DMS53 (cell line): Measurements from ENCODE around the gene NMT1.

ENCODE experiments used
- DNase-seq: peaks from one replicate; lab custom pipeline; 2025; lab: John Stamatoyannopoulos, UW

Gene NMT1

DNA sequence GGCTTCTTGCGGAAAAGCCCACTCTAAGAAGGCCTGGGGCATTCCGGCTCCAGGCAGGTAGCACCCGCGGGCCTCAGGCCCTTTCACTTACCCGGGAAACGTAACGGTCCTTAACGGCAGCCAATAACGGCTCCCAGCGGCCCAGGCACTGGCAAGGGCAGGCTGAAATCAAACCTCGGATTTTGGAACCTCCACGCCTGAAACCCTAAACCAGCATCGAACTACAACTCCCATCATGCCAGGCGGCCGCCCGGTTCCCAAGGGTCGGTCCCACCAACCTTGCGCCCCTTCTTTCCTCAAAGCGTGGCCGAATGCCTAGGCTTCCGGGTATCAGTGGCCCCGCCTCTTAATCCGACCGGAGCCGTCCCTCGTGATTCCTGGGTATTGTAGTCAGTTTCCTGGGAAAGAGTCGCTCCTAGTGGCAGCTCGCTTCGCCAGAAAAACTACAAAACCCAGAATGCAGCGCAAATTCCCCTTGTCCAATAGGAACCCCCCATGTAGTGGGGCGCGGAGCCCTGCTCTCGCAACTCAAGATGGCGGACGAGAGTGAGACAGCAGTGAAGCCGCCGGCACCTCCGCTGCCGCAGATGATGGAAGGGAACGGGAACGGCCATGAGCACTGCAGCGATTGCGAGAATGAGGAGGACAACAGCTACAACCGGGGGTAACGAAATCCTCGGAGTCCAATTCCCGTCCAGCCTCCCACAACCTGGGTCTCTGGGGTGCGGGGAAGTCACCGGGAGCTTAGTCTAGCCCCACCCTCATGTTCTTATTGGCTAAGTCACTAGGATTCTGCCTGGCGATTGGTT, at the start of gene NMT1:
TSS of gene NMT1 (plus strand) at position 521 of the 809 bp plus-strand sequence. CDS start at position 534, 13 bp downstream.
- DNase-seq, result peak; percentile 100

DNA sequence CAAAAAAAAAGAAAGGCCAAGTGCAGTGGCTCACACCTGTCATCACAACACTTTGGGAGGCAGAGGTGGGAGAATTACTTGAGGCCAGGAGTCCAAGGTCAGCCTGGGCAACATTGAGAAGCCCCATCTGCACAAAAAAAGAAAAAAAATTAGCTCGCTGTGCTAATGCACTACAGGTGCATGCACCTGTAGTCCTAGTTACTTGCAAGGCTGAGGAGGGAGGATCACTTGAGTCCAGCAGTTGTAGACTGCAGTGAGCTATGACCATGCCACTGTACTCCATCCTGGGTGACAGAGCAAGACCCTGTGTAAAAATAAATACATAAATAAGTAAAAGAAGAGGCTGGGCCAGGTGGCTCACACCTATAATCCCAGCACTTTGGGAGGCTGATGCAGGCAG, 49.4 kb upstream of the NMT1 start:
- DNase-seq, result no peak

DNA sequence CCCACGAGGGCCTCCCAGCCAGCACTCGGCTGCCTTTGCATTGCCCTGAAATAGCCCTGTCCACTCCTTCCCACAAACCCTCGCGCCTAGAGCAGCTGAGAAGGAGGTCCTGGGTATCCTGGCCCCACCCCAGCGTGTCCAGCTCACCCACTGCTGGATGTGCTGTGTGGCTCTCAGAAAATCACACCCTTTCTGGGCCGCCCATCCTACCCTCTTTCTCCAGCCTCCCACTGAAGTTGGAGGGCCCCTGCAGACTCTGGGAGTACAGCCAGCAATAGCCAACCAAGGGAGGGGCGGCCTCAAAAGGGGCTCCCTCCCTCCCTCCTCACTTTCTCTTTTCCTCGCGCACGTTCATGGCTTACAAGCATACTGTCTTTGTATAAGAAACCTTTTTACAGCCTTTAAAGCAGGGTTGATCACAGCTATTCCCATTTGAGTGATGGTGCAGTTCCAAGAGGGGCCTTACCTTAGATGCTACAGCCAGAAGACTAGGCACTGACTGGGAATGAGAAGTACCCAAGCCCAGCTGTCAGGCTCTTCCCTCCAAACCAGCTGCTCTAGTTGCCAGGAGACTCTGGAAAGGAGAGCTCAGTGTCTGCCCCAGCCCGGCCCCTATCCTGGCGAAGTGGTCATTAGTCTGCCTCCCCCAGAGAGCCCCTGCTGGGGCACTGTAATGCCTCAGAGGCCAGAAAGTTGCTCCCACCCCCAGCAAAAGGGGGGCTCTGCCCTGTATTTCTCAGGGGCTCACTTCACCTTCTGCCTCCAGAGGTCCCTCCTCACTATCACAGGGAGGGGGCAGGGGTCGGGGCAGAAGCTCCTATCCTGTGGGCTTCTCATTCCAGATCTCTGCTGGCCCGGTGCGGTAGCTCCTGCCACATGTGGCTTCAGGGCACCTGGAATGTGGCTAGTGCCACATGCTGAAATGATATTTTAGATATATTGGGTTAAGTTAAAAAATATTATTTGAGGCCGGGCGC, 47.8 kb upstream of the NMT1 start:
- peak; percentile 49 for DNase-seq

DNA sequence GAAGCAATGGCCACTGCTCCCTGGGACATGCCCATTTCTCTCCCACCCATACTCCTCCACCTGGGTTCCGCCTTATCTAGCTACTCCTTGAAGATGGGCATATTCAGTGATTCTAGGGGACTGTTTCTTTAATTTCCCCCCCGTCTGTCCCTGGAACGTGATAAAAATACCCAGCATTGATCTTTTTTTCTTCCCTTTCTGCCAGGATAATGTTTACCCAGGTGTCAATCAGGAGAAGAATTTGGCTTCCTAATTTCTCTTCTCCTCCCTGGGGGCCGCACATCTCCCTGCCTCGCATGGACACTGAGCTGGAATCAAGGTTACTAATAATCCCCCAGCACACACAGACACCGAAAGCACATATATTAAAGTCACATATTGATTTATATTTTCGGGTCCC, 44.9 kb upstream of the NMT1 start:
- no peak for DNase-seq

DNA sequence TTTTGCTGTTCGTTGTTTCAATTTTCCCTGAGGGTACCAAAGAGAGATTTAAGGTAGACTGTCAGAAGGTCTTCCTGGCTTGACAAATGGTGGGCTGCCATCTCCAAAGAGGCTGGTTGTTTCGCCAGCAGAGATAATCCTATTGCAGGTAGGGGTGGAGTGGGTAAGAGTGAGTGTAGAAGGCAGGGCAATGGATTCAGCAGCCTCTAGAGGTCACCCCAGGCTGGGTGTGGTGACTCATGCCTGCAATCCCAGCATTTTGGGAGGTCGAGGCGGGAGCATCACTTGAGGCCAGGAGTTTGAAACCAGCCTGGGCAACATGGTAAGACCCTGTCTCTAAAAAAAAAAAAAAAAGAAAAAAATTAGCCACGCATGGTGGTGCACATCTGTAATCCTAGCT, 44.3 kb upstream of the NMT1 start:
- DNase-seq, result peak; percentile 44

DNA sequence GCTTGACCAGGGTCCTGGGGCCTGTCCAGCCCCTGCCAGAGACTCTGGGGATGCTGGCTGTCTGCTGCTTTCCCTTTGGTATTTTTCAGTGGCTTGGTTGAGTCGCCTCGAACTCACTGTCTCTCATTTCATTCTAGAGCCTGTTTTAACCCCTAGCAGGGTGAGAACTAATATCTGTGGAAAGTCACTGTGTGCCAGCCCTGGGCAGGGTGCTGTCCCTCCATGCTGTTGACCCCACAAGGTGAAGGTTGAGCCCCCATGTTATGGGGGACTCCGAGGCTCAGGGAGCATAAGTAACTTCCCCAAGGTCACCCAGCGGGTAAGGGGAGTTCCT, 42.6 kb upstream of the NMT1 start:
- no peak for DNase-seq

DNA sequence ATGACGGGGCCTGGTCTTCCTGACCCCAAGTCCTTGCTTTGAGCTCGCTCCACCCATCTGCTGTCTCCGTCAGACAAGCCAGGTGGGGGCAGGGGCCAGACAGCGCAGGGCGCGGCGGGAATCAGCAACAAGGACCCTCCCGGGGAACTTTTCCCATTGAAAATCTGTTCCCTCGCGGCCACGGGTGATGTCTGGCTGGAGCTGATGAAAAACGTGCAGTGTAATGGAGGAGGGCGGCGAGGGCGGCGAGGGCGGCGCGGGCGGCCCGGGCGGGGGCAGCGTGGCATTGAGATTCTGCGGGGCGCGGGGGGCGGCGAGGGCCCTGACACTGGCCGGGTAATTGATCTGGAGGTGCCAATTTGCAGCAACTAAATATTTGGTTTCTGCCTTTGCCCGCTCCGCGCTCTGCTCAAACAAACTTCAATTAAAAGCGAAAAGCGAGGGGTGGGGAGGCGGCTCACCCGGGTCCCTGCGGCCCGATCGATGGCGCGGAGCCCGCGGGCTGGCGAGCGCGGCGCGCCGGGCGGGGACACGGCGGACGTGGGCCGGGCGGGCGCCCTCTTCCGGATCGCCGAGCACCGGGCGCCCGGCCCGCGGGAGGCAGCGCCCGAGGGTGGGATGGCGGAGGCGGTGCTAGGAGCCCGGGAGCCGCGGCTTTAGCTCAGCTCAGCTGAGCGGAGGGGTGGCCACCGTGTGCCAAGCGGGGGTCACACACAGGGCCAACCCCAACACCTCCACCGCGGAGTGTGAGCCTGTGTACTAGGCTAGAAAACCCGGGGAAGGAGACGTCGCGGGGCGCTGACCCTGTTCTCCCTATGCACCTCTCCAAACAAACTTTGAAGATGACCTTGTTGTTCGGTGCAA, 42.0 kb upstream of the NMT1 start:
- DNase-seq, result peak; percentile 88

DNA sequence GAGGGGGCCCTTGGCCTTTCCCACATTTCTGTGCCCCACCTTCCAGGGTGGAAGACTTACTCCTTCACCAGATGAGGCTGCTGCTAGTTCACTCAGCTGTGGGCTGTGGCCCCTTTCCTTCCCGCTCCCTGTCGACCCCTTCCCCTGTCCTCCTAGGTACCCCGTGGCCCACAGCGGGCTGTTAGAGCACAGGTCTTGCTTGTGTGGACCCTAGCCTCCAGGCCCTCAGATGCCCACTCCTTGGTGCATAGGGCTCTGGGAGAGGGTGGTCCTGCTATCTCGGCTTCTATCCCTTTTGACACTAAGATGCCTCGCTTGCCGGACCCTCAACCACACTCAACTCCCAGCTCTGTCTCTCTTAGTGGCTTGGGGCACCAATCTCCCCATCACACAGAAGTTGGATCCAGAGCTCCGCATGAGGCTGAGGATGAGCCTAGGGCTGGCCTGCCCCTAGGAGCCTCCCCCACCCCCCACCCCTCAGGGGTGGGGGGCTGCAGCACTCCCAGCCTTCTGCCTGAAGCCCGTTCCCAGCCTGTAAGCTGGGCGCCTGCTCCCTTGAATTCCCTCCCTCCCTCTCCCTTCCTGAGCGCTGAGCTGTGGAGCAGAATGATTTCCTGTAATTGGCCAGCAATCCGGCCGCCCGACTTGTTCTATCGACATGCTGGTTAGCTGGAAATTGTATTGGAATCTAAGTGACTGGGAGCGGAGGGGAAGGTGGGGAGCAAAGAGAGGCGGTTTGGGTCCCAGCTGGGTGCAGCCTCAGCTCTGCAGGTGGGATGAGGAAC, 40.6 kb upstream of the NMT1 start:
- peak; percentile 69 for DNase-seq

DNA sequence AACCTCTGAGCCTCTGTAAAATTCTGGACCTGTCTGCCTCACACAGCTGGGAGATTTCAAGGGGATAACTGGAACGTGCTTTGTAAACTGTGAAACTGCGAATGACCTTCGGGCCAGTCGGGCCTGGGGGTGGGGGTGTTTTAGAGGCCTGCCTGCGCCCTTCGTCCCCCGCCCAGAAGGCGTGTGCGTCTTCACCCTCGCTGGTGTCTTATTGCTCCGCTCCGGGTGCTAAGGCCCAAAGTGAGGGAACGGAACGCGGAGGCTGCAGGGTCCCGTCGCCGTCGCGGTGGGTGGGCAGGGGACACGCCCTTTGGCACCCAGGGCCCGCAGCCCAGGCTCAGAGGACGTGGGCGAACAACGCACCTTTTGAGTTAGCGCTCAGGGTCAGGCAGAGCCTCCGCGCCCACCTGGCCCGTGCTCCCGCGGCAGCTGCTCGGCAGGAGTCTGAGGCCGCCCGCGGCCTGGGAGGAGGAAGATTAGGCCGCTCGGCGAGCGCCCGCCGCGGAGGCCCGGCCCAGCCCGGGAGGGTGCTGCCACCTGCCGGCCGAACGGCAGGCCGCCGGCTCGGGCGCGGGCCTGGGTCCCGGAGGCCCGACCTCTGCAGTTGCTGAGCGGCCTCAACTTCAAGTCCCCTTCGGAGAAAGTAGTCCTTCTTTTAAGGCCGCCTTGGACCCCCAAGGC, 39.4 kb upstream of the NMT1 start:
- DNase-seq, result peak; percentile 92

DNA sequence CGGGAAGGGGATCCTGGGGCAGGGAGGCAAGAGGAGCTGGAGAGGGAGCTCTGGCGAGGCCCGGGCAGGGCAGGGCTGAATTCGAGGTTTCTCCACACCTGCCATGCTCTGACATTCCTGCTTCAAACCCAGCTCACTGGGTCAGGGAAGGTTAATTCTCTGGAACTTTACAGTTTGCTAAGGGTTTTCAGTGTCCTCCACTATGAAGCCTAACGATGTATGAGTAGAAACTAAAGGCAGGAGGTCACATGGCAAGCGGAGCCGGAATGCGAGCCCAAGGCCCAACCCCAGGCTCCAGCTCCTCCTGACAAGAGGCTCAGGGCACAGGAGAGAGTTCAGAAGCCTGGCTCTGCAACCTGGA, 38.8 kb upstream of the NMT1 start:
- no peak for DNase-seq

DNA sequence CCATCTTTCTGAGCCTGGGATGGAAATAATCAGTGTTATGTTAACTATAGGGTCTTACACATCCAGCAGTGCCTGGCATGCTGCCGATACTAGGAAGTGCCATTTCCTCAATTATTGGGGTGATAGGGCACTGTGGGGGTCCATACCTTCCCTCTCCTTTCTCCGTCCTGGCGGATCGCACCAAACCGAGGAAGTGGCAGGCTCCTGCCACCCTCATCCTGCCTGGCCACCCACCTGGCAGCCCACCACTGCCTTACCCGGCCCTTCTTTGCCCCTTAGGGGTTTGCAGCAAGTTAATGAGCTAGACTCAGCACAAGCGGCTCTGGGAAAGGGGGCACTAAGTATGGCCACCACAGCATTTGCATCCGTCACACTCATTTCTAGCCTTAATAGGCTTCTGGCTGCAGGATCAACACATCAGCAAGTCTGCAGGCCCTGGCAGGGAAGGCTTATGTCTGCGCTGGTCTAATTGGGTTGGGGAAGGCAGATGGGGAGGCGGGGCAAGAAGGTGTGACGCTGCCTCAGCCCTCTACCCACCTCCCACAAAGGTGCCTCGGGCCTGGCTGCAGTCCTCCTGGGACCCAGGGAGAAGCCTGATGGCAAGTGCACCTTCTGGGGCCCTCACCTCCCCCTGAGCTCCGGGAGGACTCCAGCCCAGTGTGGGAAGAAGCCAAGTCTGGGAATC, 38.3 kb upstream of the NMT1 start:
- DNase-seq, result no peak

DNA sequence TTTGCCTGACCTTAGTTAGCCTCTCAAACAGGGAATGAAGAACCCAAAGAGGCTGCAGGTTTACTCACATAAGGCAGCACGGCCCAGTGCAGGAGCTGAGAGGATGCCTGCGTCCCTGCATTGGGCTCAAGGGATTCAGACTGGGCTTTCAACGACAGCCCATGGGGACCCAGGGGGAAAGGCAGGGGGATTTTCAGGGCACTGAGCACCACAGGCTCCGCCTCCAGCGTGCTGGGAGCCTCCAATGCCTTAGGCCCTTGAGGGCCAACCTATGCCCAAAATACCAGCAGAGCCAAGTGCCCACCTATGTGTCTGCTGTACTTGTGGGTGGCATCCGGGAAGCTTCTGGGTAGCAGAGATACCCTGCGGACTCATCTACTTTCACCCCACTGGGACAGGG, 32.0 kb upstream of the NMT1 start:
- no peak for DNase-seq

DNA sequence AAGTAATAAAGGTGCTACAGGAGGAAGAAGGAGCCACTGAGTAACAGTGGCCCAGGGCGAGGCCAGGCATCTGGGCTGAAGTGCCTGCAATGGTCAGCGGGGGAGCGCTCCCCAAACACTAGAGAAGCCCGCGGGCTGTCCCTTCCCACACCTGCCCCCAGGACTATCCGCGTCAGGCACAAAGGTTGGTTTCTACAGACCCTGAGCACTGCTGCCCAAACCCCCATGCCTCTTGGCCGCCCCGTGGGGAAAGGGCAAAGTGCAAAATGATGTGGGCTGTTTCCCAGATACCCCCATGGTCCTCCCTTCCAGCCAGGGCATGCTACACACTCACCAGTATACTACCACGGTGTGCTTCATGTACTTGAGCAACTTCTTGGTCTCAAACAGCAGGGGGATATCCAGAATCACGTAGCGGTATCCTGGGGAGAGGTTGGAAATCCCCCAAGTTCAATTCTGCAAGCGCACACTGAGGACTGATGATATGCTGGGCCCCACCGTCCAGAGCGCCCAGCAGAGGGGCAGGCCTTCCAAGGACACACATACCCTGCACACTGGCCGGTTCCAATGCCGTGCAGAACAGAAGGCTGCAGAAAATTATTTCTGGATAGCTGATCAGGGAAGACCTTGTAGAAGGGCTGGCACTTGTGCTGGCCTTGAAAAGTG, 31.2 kb upstream of the NMT1 start:
- no peak for DNase-seq

DNA sequence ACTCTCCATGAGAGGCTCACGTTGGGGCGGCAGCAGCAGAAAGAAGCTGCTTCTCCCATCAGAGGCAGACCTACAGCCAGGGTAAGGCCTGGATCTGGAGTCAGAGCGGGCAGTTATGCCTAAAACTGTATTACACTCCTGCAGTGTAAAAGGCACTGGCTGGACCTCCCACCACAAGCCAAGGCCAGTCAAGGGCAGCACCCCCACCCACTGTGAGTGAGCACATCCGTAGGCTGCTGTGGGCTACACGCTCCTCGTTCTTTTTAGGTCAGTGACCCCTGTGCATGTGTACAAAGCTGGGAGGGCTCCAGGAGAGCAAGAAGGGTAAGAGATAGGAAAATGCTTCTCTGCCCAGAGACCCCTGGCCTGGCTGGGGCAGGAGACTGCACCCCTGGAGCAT, 30.4 kb upstream of the NMT1 start:
- DNase-seq, result no peak

DNA sequence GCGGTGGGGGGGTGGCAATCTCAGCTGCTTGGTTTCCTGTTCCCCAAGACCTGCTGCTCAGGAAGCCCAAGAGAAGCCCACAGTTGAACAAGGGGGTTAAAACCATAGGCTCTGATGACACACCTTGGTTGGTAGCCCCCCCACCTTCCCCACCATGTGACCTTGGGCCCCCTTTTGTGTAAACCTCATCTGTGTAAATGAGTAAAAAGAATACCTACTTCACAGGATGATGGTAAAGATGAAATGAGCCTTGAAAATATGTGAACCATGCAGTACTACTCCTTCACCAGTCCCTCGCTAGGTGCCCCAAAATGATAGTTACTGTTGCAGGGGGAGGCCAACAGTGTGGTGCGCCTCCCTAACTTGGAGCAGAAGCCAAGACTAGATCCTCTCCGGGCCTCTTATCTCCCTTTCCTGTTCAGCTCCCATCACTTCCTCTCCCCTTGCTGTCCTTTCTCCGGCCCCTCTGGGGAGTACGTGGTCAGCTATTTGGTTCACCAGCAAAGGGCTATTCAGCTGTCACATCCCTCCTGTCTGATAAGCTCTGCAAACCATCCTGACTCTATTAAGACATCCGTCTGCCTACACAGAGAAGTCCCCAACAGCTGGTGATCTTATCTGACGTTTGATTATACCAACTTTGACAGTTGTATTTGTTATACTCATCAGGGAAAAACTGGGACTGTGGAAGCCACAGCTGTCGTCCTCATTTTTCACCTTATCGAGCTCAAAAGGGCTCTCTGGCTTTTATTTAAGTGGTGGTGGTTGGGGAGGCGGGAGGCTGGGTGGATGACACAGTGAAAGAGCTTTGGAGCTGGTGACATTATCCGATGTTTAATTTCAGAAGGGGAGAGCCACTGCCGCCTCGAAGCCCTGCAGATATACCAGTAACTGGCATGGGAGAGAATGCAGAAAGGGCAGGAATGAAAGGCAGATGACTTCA, 29.6 kb upstream of the NMT1 start:
- no peak for DNase-seq

DNA sequence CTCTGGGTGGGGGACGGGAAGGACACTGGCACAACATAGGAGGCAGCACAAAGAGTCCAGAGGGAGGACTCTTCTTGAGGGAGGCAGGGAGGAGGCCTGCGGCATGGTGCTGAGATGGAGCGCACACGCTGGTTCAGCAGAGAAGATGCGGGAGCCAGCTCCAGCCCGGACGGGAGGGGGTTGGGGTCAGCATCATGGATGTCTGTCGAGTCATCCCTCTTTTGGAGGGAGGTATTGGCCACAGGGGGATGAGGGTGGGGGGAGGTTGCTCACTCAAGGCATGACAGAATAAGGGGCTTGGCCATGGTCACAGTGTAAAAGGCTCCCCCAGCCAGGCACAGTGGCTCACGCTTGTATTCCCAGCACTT, 29.0 kb upstream of the NMT1 start:
- no peak for DNase-seq

DNA sequence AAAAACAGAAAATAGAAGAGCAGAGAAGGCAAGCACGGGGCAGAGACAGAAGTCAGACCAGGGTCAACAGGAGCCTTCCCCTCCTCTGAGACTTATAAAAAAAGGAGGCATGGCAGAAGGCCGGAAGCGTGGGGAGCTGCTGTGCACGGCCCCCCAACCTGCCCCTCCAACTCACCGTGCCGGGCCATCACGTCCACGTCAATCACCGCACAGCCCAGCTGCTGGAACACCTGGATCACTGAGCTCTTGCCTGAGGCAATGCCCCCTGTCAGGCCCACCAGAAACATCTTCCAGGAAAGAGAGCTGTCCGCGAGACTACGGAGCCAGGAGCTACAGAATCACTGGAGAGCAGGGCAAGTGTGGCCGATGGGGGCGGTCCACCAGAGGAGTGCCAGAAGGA, 26.5 kb upstream of the NMT1 start:
- no peak for DNase-seq

DNA sequence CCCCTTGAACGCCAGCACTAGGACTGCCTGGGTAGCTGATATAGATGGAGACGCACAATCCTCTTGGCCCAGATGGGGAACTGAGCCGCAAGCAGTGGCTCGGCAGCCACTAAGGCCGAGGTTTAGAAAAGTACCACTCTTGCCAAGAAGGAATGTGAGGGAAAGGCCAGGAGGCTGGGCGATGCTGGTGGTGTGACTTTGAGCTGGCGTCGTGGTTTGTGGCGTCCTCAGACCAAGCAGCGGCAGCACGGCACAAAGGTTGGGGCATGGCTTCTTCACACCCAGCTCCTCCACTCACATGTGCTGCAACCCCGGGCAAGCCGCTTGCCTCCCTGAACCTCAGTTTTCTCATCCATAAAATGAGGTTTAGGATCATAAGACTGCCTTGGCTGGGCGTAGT, 25.3 kb upstream of the NMT1 start:
- DNase-seq, result no peak

DNA sequence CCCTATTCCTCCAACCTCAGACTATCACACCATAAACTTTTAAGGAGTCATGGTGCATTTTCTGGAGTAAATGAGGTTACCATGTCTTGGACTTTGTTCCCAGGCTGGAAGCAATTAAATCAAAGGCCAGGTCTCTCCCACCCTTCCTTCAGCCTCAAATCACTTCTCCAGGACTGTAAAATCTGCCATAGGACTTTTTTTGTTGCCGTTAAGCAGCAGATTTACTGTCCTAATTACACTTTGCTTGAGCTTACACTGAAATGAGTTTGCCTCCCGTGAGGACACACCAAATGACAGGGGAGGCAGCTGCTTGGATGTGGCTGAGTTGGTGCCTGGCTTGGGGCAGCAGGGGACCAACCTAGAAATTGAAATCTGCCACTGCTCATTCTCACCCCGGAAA, 24.4 kb upstream of the NMT1 start:
- DNase-seq, result no peak
